WTC11 (cell line): ENCODE data around the gene CDK17.

Experiments
- ATF2 ChIP-seq: sonication (generic); formaldehyde crosslinking; IDR thresholded peaks from 2 replicates; pipeline ENCODE4 v1.8.1; 2022; ENCODE audit warnings: low read depth, missing genetic modification reagents, borderline replicate concordance
- CTCF ChIP-seq: fragments of 200-600 bp; IDR thresholded peaks from 2 replicates; pipeline ENCODE4 v1.8.0; 2022; ENCODE audit warnings: antibody characterized with exemption
- IRF1 ChIP-seq: sonication (generic); formaldehyde crosslinking; IDR thresholded peaks from 2 replicates; pipeline ENCODE4 v1.8.0; 2023; ENCODE audit warnings: missing genetic modification reagents
- NR2C2 ChIP-seq: sonication (generic); formaldehyde crosslinking; IDR thresholded peaks from 2 replicates; pipeline ENCODE4 v1.8.0; 2022; ENCODE audit warnings: mild to moderate bottlenecking, missing genetic modification reagents
- SMAD4 ChIP-seq: sonication (generic); formaldehyde crosslinking; IDR thresholded peaks from 2 replicates; pipeline ENCODE4 v1.8.0; 2022; ENCODE audit warnings: mild to moderate bottlenecking, missing genetic modification reagents
- TCF7 ChIP-seq: sonication (generic); formaldehyde crosslinking; IDR thresholded peaks from 2 replicates; pipeline ENCODE4 v1.8.0; 2022; ENCODE audit warnings: mild to moderate bottlenecking, low read depth, missing genetic modification reagents, moderate library complexity
- ZMAT4 ChIP-seq: fragments of 250-450 bp; sonication (Bioruptor Pico); IDR thresholded peaks from 2 replicates; pipeline ENCODE4 v1.9.0; 2021; ENCODE audit warnings: mild to moderate bottlenecking
- ZNF121 ChIP-seq: sonication (generic); formaldehyde crosslinking; IDR thresholded peaks from 2 replicates; pipeline ENCODE4 v1.8.0; 2023; ENCODE audit warnings: missing genetic modification reagents
- ZNF416 ChIP-seq: fragments of 250-450 bp; sonication (Bioruptor Pico); IDR thresholded peaks from 2 replicates; pipeline ENCODE4 v1.9.0; 2021; ENCODE audit warnings: mild to moderate bottlenecking, inconsistent platforms
- ZNF423 ChIP-seq: fragments of 250-450 bp; sonication (Bioruptor Pico); IDR thresholded peaks from 2 replicates; pipeline ENCODE4 v2.1.2; 2022; ENCODE audit warnings: mild to moderate bottlenecking, moderate library complexity
- TF ChIP-seq, protein P1 (sequence below): sonication (generic); formaldehyde crosslinking; IDR thresholded peaks from 2 replicates; pipeline ENCODE4 v1.8.1; 2022; ENCODE audit warnings: mild to moderate bottlenecking, moderate library complexity, missing genetic modification reagents
- TF ChIP-seq, protein P2 (sequence below): sonication (generic); formaldehyde crosslinking; IDR thresholded peaks from 2 replicates; pipeline ENCODE4 v1.8.0; 2022; ENCODE audit warnings: mild to moderate bottlenecking, missing genetic modification reagents
- TF ChIP-seq, protein P3 (sequence below): sonication (generic); formaldehyde crosslinking; IDR thresholded peaks from 2 replicates; pipeline ENCODE4 v1.8.1; 2023; ENCODE audit warnings: mild to moderate bottlenecking, missing genetic modification reagents

DNA sequence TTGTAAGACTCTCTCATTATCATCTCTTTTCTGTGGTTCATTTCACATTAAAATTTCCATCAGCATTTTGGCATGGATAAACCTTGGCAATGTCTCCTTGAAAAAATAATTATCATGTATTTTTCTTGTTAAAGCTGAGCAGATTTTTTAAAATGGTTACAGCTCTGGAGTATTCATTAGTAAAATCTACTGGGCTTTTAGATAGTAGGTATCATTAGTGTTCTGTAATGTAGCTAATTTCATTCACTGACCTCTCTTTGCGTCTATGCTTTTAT, 36.9 kb upstream of the CDK17 start:
- TF ChIP-seq CTCF = no peak
- no peak for TF ChIP-seq ATF2 (CRISPR knock-in tag)
- TF ChIP-seq SMAD4 (CRISPR knock-in tag) = no peak
- no peak for TF ChIP-seq IRF1 (CRISPR knock-in tag)
- no peak for TF ChIP-seq NR2C2 (CRISPR knock-in tag)
- TF ChIP-seq, protein P1, sequence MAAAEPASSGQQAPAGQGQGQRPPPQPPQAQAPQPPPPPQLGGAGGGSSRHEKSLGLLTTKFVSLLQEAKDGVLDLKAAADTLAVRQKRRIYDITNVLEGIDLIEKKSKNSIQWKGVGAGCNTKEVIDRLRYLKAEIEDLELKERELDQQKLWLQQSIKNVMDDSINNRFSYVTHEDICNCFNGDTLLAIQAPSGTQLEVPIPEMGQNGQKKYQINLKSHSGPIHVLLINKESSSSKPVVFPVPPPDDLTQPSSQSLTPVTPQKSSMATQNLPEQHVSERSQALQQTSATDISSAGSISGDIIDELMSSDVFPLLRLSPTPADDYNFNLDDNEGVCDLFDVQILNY (CRISPR knock-in tag) = no peak
- no peak for TF ChIP-seq ZNF423 (CRISPR knock-in tag)
- TF ChIP-seq, protein P2, sequence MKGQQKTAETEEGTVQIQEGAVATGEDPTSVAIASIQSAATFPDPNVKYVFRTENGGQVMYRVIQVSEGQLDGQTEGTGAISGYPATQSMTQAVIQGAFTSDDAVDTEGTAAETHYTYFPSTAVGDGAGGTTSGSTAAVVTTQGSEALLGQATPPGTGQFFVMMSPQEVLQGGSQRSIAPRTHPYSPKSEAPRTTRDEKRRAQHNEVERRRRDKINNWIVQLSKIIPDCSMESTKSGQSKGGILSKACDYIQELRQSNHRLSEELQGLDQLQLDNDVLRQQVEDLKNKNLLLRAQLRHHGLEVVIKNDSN (CRISPR knock-in tag) = no peak
- TF ChIP-seq ZNF121 (CRISPR knock-in tag) = no peak
- no peak for TF ChIP-seq ZNF416 (CRISPR knock-in tag)
- TF ChIP-seq ZMAT4 (CRISPR knock-in tag) = no peak
- TF ChIP-seq, protein P3, sequence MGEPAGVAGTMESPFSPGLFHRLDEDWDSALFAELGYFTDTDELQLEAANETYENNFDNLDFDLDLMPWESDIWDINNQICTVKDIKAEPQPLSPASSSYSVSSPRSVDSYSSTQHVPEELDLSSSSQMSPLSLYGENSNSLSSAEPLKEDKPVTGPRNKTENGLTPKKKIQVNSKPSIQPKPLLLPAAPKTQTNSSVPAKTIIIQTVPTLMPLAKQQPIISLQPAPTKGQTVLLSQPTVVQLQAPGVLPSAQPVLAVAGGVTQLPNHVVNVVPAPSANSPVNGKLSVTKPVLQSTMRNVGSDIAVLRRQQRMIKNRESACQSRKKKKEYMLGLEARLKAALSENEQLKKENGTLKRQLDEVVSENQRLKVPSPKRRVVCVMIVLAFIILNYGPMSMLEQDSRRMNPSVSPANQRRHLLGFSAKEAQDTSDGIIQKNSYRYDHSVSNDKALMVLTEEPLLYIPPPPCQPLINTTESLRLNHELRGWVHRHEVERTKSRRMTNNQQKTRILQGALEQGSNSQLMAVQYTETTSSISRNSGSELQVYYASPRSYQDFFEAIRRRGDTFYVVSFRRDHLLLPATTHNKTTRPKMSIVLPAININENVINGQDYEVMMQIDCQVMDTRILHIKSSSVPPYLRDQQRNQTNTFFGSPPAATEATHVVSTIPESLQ = no peak
- TF ChIP-seq TCF7 (CRISPR knock-in tag) = no peak
